SK-N-MC (cell line): ENCODE results near the gene INPP5E.

Source experiments
- EZH2 ChIP-seq: fragments of 200-600 bp; sonication (generic); IDR thresholded peaks from one replicate; pipeline ENCODE4 v1.6.1; 2017; ENCODE audit warnings: antibody characterized with exemption
- POLR2AphosphoS5 ChIP-seq: IDR thresholded peaks from 2 replicates; pipeline ENCODE4 v1.6.1; 2012; ENCODE audit warnings: mild to moderate bottlenecking, low read depth, low read length, borderline replicate concordance

GRCh38 chr9:136448655-136449054, 9.0 kb upstream of the INPP5E start:
- TF ChIP-seq EZH2 (no peak), POLR2AphosphoS5 (no peak)
